Suprapubic skin (tissue), 4 donors: ENCODE data around the gene SMCO1. TPM values are rescaled to one million over a fixed set of nuclear protein-coding genes. Genes with fewer than 3 reads are reported as not detected.
"Not testable (repeated sequence)": the region's sequence is repeated elsewhere in the genome, so short reads cannot be mapped to it uniquely, and the experiment has no call there.

ENCODE experiments used
- DNase-seq, 2 donors: peaks; one replicate each; pipeline ENCODE4 v3.0.0-alpha.2; 2019; ENCODE audit warnings: low spot score in 2 of 2
- H3K27ac ChIP-seq: fragments of 200-600 bp; sonication (generic); one replicate; pipeline ENCODE4 v1.5.1; 2019
- H3K27me3 ChIP-seq: fragments of 200-600 bp; sonication (generic); one replicate; pipeline ENCODE4 v1.5.1; 2019
- H3K36me3 ChIP-seq: fragments of 200-600 bp; sonication (generic); one replicate; pipeline ENCODE4 v1.5.1; 2019
- H3K4me1 ChIP-seq: fragments of 200-600 bp; sonication (generic); one replicate; pipeline ENCODE4 v1.5.1; 2019
- H3K4me3 ChIP-seq: fragments of 200-600 bp; sonication (generic); one replicate; pipeline ENCODE4 v1.5.1; 2019; ENCODE audit warnings: mild to moderate bottlenecking
- H3K9me3 ChIP-seq: fragments of 200-600 bp; sonication (generic); one replicate; pipeline ENCODE4 v1.5.1; 2019
- CTCF ChIP-seq, 2 donors: fragments of 200-600 bp in 1 of 2; fragments of 450-650 bp in 1 of 2; sonication (generic) in 1 of 2; IDR thresholded peaks; one replicate each; pipeline ENCODE4 v1.5.1; 2016 to 2019; ENCODE audit warnings: antibody characterized with exemption in 2 of 2, mild to moderate bottlenecking in 1 of 2, moderate library complexity in 1 of 2
- EP300 ChIP-seq: sonication (generic); formaldehyde crosslinking; IDR thresholded peaks from one replicate; pipeline ENCODE4 v1.6.1; 2017; ENCODE audit warnings: antibody characterized with exemption
- POLR2A ChIP-seq, 2 donors: fragments of 450-650 bp; IDR thresholded peaks; one replicate each; pipeline ENCODE4 v1.6.1; 2017; ENCODE audit warnings: antibody characterized with exemption in 2 of 2, mild to moderate bottlenecking in 2 of 2, moderate library complexity in 2 of 2
- POLR2AphosphoS5 ChIP-seq, 3 donors: sonication (generic); formaldehyde crosslinking; IDR thresholded peaks; one replicate each; pipeline ENCODE4 v1.6.1; 2017; ENCODE audit warnings: antibody characterized with exemption in 3 of 3
- WGBS: methylation state at CpG from one replicate; pipeline ENCODE4 v1.1.5; 2018; 5-methylcytosine and 5-hydroxymethylcytosine counted together
- total RNA-seq, 4 donors: library from RNA; depleted of rRNA; stranded (reverse); fragments of >200 nt; gene quantifications; one replicate each; pipeline ENCODE4 v1.1.0, GENCODE V29; 2016

The SMCO1 gene
- total RNA-seq, 4 donors from 2014 or later: not detected

- no peak for DNase-seq
- 89% methylated on average over 4 of the region's 4 CpGs for WGBS
- no peak overlapping the region for H3K4me3 ChIP-seq
- no peak overlapping the region for H3K27ac ChIP-seq
- H3K4me1 ChIP-seq: no peaks in the 10 kb centered on the region
- H3K9me3 ChIP-seq: no peaks in the 10 kb centered on the region
- no peaks in the 10 kb centered on the region for H3K27me3 ChIP-seq
- H3K36me3 ChIP-seq: peaks cover 88% of the 10 kb centered on the region
- TF ChIP-seq POLR2AphosphoS5 (IDR thresholded peaks at IDR 0.05): no peak
- TF ChIP-seq POLR2A (IDR thresholded peaks at IDR 0.05): no peak
- no peak for TF ChIP-seq EP300
- no peak for TF ChIP-seq CTCF (IDR thresholded peaks at IDR 0.05)
These were observed 37.5 kb downstream of the SMCO1 start for GRCh38 chr3:196477678-196478077.

GRCh38 chr3:196472286-196472685 is 42.9 kb downstream of the SMCO1 start:
- 91% methylated on average over 8 of the region's 8 CpGs for WGBS
- TF ChIP-seq POLR2AphosphoS5 (IDR thresholded peaks at IDR 0.05) (no peak), CTCF (IDR thresholded peaks at IDR 0.05) (no peak), EP300 (no peak), POLR2A (IDR thresholded peaks at IDR 0.05) (no peak)
- Histone ChIP-seq H3K4me3 (no peak overlapping the region), H3K27ac (no peak overlapping the region), H3K36me3 (peaks cover 57% of the 10 kb centered on the region), H3K27me3 (no peaks in the 10 kb centered on the region), H3K4me1 (no peaks in the 10 kb centered on the region), H3K9me3 (no peaks in the 10 kb centered on the region)
- no peak for DNase-seq

- Histone ChIP-seq H3K9me3 (no peaks in the 10 kb centered on the region), H3K4me3 (no peak overlapping the region), H3K27me3 (no peaks in the 10 kb centered on the region), H3K4me1 (no peaks in the 10 kb centered on the region), H3K27ac (no peak overlapping the region), H3K36me3 (peaks cover 50% of the 10 kb centered on the region)
- TF ChIP-seq CTCF (IDR thresholded peaks at IDR 0.05): no peak
- TF ChIP-seq EP300: no peak
- TF ChIP-seq POLR2AphosphoS5 (IDR thresholded peaks at IDR 0.05): no peak
- TF ChIP-seq POLR2A (IDR thresholded peaks at IDR 0.05): no peak
- WGBS: 80% methylated on average over 2 of the region's 2 CpGs
- no peak for DNase-seq
These were observed 43.6 kb downstream of the SMCO1 start for GRCh38 chr3:196471551-196471950.

- not testable (repeated sequence) for H3K27me3 ChIP-seq, H3K9me3 ChIP-seq, DNase-seq, H3K4me1 ChIP-seq, H3K27ac ChIP-seq, H3K4me3 ChIP-seq
- peaks cover 39% of the 10 kb centered on the region for H3K36me3 ChIP-seq
- WGBS: 95% methylated on average over 3 of the region's 3 CpGs
These were observed 45.0 kb downstream of the SMCO1 start for GRCh38 chr3:196470182-196470581.

- Histone ChIP-seq H3K27ac (no peak overlapping the region), H3K27me3 (no peaks in the 10 kb centered on the region), H3K36me3 (no peaks in the 10 kb centered on the region), H3K4me3 (no peak overlapping the region), H3K4me1 (no peaks in the 10 kb centered on the region), H3K9me3 (no peaks in the 10 kb centered on the region)
- WGBS: 91% methylated on average over 3 of the region's 3 CpGs
- TF ChIP-seq EP300 (no peak), CTCF (IDR thresholded peaks at IDR 0.05) (no peak), POLR2A (IDR thresholded peaks at IDR 0.05) (no peak)
- DNase-seq: no peak
These were observed 51.3 kb downstream of the SMCO1 start for GRCh38 chr3:196463804-196464203.

GRCh38 chr3:196463478-196463756 is 51.7 kb downstream of the SMCO1 start:
- no peak overlapping the region for H3K4me3 ChIP-seq
- WGBS: 94% methylated on average over 2 of the region's 2 CpGs
- no peaks in the 10 kb centered on the region for H3K9me3 ChIP-seq
- no peak overlapping the region for H3K27ac ChIP-seq
- H3K27me3 ChIP-seq: no peaks in the 10 kb centered on the region
- no peaks in the 10 kb centered on the region for H3K36me3 ChIP-seq
- TF ChIP-seq EP300 (no peak), POLR2AphosphoS5 (IDR thresholded peaks at IDR 0.05) (no peak), CTCF (IDR thresholded peaks at IDR 0.05) (no peak), POLR2A (IDR thresholded peaks at IDR 0.05) (no peak)
- H3K4me1 ChIP-seq: no peaks in the 10 kb centered on the region
- no peak for DNase-seq

- H3K4me3 ChIP-seq, H3K4me1 ChIP-seq, DNase-seq: not testable (repeated sequence)
These were observed 52.3 kb downstream of the SMCO1 start for GRCh38 chr3:196462680-196463477.

More at GRCh38 chr3:196462680-196463477, 52.3 kb downstream of the SMCO1 start:
- 97% methylated on average over 1 of the region's 1 CpG for WGBS
- not testable (repeated sequence) for H3K36me3 ChIP-seq, H3K9me3 ChIP-seq, H3K27me3 ChIP-seq, H3K27ac ChIP-seq
